Measurements from ENCODE around the gene CDKN2A. TPM values are rescaled to one million over a fixed set of nuclear protein-coding genes. Genes with fewer than 3 reads are reported as not detected.

The CDKN2A gene
- total and polyA plus RNA-seq, 5 donors from 2014 or later: 9.6 to 22.5 (median 16.5) TPM

DNA sequence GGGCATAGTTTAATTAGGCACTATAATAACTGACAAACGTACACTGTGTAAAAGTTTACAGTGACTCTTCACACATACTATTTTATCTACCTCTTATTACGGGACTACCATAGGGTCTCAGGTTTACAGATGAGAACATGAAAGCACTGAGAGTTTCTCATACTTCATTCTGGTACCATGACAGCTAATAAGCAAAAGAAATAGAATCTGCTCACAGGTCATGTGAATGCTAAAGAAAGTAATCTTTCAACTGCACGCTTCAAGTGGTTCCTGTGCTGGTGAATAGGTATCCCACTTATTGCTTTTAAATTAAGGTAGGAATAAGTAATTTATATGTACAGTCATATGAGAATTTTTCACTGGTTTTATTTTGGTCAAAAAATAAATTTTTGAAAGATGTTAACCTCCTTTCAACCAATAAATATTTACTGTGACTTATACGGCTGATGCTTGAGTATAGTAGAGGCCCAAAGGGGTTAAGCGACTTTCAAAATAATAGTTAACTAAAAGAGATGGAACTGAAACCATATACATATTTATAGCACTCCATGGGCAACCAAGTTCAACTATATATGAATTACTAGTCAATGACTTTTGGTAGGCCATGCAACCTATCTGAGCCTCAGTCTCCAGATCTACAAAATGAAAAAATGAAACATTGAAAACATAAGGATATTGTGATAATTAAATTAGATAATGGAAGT is 8.1 kb downstream of the CDKN2A start:
- H3K36me3 ChIP-seq (ENCODE audit: control insufficient read depth, insufficient read depth, low read length): peaks cover 2% of the 10 kb centered on the region
- no peak overlapping the region for H3K4me3 ChIP-seq (ENCODE audit: low read depth, low read length)
- no peaks in the 10 kb centered on the region for H3K4me1 ChIP-seq (ENCODE audit: control insufficient read depth, insufficient read depth, low read length, poor library complexity, severe bottlenecking)
- no peak overlapping the region for H3K27ac ChIP-seq (ENCODE audit: insufficient read depth, low read length, poor library complexity, severe bottlenecking)
- H3K27ac Mint-ChIP-seq: no peak overlapping the region
- H3K27me3 ChIP-seq (ENCODE audit: control insufficient read depth, insufficient read depth, low read length): peaks cover 35% of the 10 kb centered on the region
- H3K36me3 Mint-ChIP-seq: no peaks in the 10 kb centered on the region
- no peak for ATAC-seq (ENCODE audit: low read depth in 2 of 2)
- DNase-seq: no peak
- peaks cover 0 to 2% (median 0%) of the 10 kb centered on the region in 7 donors for H3K9me3 Mint-ChIP-seq
- no peak overlapping the region for H3K4me3 Mint-ChIP-seq
- H3K4me1 Mint-ChIP-seq: peaks cover 3 to 16% (median 8%) of the 10 kb centered on the region in 4 donors
- peaks cover 67% of the 10 kb centered on the region for H3K27me3 Mint-ChIP-seq
- no peaks in the 10 kb centered on the region for H3K9me3 ChIP-seq (ENCODE audit: control insufficient read depth in 2 of 2, low read length in 2 of 2)

DNA sequence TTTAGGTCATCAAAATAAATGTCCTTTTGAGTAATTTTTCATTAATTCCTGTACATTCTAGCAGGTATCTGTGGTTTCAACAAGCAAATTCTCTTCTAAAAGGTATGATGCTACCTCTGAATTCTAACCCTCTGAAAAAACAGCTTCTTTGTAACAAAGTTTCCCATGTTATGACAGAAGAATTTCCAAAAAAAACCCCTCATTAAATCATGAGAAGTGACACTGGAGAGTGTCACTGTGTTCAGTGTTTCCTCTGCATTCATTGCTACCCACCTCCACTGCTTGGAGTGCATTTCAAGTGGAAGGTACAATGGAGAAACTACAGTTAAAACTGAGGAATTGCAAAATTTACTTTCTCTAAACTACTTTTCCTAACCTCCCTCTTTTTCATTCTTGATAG is 10.1 kb downstream of the CDKN2A start:
- H3K9me3 Mint-ChIP-seq: peaks cover 0 to 4% (median 2%) of the 10 kb centered on the region in 7 donors
- peaks cover 3% of the 10 kb centered on the region for H3K36me3 Mint-ChIP-seq
- ATAC-seq (ENCODE audit: low read depth in 2 of 2): no peak
- Histone ChIP-seq H3K36me3 (ENCODE audit: control insufficient read depth, insufficient read depth, low read length) (no peaks in the 10 kb centered on the region), H3K4me3 (ENCODE audit: low read depth, low read length) (no peak overlapping the region), H3K27me3 (ENCODE audit: control insufficient read depth, insufficient read depth, low read length) (peaks cover 45% of the 10 kb centered on the region), H3K27ac (ENCODE audit: insufficient read depth, low read length, poor library complexity, severe bottlenecking) (no peak overlapping the region), H3K9me3 (ENCODE audit: control insufficient read depth in 2 of 2, low read length in 2 of 2) (no peaks in the 10 kb centered on the region), H3K4me1 (ENCODE audit: control insufficient read depth, insufficient read depth, low read length, poor library complexity, severe bottlenecking) (no peaks in the 10 kb centered on the region)
- no peak overlapping the region for H3K4me3 Mint-ChIP-seq
- no peak for DNase-seq
- no peak overlapping the region for H3K27ac Mint-ChIP-seq
- H3K4me1 Mint-ChIP-seq: peaks cover 0 to 12% (median 7%) of the 10 kb centered on the region in 4 donors
- peaks cover 68% of the 10 kb centered on the region for H3K27me3 Mint-ChIP-seq

DNA sequence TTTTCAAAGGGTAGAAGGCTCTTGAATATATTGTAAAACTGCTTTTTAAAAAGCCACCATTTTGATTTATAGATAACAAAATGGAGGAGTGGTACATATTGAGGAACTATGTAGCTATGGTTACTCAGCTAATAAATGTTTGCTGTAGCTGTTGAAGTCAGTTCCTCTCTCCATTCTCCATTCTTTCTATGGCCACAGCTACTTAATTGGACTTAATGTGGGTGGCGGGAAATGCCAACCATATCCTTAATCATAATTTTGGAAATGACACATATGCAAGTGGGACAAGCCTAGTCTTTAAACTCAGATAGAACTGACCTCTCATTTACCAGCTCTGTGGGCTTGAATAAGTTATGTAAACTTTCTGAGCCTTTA is 10.6 kb downstream of the CDKN2A start:
- DNase-seq: no peak
- no peak overlapping the region for H3K27ac ChIP-seq (ENCODE audit: insufficient read depth, low read length, poor library complexity, severe bottlenecking)
- Mint-ChIP-seq H3K4me1 (peaks cover 0 to 17% (median 4%) of the 10 kb centered on the region in 4 donors), H3K4me3 (no peak overlapping the region), H3K27me3 (peaks cover 68% of the 10 kb centered on the region), H3K9me3 (peaks cover 0 to 10% (median 2%) of the 10 kb centered on the region in 7 donors), H3K27ac (no peak overlapping the region), H3K36me3 (peaks cover 3% of the 10 kb centered on the region)
- no peak for ATAC-seq (ENCODE audit: low read depth in 2 of 2)
- peaks cover 51% of the 10 kb centered on the region for H3K27me3 ChIP-seq (ENCODE audit: control insufficient read depth, insufficient read depth, low read length)
- H3K4me1 ChIP-seq (ENCODE audit: control insufficient read depth, insufficient read depth, low read length, poor library complexity, severe bottlenecking): no peaks in the 10 kb centered on the region
- no peaks in the 10 kb centered on the region for H3K36me3 ChIP-seq (ENCODE audit: control insufficient read depth, insufficient read depth, low read length)
- no peak overlapping the region for H3K4me3 ChIP-seq (ENCODE audit: low read depth, low read length)
- no peaks in the 10 kb centered on the region for H3K9me3 ChIP-seq (ENCODE audit: control insufficient read depth in 2 of 2, low read length in 2 of 2)

DNA sequence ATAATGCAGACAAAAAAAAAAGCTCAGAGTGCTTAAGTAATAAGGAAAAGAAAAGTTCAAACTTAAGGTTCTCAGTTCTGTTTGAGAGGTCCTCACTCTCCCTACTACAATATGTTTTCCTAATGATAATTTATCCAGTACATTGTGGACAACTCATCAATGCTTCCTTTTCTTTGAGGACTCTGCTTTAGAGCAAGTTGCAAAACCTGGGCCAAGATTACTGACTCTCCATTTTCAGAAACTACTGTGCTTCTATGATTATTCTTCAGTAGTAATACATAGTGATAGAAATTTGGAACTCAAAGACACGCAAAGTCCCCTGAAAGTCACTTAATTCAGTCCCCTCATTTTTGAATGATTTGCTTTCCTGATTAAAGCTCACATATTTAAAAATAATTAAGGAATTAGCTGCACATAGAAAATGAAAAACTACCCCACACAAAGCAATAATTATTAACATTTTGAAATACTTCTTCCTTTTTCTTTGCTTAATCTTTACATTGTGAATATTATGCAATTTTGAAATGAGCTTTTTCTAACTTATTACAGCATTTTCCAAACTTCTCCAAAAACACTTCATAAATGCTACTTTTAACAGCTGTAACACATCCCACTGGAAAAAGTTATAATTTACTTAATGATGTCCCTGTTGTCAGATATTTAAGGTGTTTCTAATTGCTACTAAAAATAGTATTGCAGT is 11.2 kb downstream of the CDKN2A start:
- no peak overlapping the region for H3K27ac ChIP-seq (ENCODE audit: insufficient read depth, low read length, poor library complexity, severe bottlenecking)
- H3K9me3 ChIP-seq (ENCODE audit: control insufficient read depth in 2 of 2, low read length in 2 of 2): no peaks in the 10 kb centered on the region
- peaks cover 0 to 11% (median 2%) of the 10 kb centered on the region in 7 donors for H3K9me3 Mint-ChIP-seq
- H3K27ac Mint-ChIP-seq: no peak overlapping the region
- DNase-seq: no peak
- no peak overlapping the region for H3K4me3 ChIP-seq (ENCODE audit: low read depth, low read length)
- no peaks in the 10 kb centered on the region for H3K36me3 ChIP-seq (ENCODE audit: control insufficient read depth, insufficient read depth, low read length)
- peaks cover 53% of the 10 kb centered on the region for H3K27me3 ChIP-seq (ENCODE audit: control insufficient read depth, insufficient read depth, low read length)
- H3K4me3 Mint-ChIP-seq: no peak overlapping the region
- no peaks in the 10 kb centered on the region for H3K4me1 ChIP-seq (ENCODE audit: control insufficient read depth, insufficient read depth, low read length, poor library complexity, severe bottlenecking)
- ATAC-seq (ENCODE audit: low read depth in 2 of 2): no peak
- H3K36me3 Mint-ChIP-seq: peaks cover 3% of the 10 kb centered on the region
- peaks cover 0 to 18% (median 3%) of the 10 kb centered on the region in 4 donors for H3K4me1 Mint-ChIP-seq
- peaks cover 67% of the 10 kb centered on the region for H3K27me3 Mint-ChIP-seq

DNA sequence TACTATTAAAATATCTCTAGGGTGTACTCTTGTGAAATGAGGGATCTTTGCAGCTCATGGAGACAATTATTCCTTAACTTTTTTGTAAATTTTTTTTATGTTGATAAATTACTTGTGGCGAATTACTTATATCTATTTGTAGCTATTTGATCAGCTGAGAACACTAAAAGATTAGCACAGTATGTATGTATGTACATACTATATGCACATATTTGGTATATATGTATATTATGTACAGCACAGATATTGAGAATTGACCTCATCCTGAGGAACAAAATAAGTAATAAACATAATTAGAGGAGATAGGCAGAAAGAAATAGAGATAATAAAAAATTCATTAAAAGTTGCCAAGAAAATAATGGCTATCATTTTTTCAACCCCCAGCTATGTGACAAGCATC is 11.8 kb downstream of the CDKN2A start:
- no peaks in the 10 kb centered on the region for H3K36me3 ChIP-seq (ENCODE audit: control insufficient read depth, insufficient read depth, low read length)
- DNase-seq (no peak), ATAC-seq (ENCODE audit: low read depth in 2 of 2) (no peak)
- H3K9me3 ChIP-seq (ENCODE audit: control insufficient read depth in 2 of 2, low read length in 2 of 2): no peaks in the 10 kb centered on the region
- no peak overlapping the region for H3K4me3 ChIP-seq (ENCODE audit: low read depth, low read length)
- Mint-ChIP-seq H3K4me3 (no peak overlapping the region), H3K36me3 (peaks cover 3% of the 10 kb centered on the region), H3K27me3 (peaks cover 74% of the 10 kb centered on the region), H3K9me3 (peaks cover 0 to 11% (median 2%) of the 10 kb centered on the region in 7 donors), H3K4me1 (peaks cover 0 to 18% (median 3%) of the 10 kb centered on the region in 4 donors), H3K27ac (no peak overlapping the region)
- H3K27me3 ChIP-seq (ENCODE audit: control insufficient read depth, insufficient read depth, low read length): peaks cover 57% of the 10 kb centered on the region
- no peaks in the 10 kb centered on the region for H3K4me1 ChIP-seq (ENCODE audit: control insufficient read depth, insufficient read depth, low read length, poor library complexity, severe bottlenecking)
- H3K27ac ChIP-seq (ENCODE audit: insufficient read depth, low read length, poor library complexity, severe bottlenecking): no peak overlapping the region

DNA sequence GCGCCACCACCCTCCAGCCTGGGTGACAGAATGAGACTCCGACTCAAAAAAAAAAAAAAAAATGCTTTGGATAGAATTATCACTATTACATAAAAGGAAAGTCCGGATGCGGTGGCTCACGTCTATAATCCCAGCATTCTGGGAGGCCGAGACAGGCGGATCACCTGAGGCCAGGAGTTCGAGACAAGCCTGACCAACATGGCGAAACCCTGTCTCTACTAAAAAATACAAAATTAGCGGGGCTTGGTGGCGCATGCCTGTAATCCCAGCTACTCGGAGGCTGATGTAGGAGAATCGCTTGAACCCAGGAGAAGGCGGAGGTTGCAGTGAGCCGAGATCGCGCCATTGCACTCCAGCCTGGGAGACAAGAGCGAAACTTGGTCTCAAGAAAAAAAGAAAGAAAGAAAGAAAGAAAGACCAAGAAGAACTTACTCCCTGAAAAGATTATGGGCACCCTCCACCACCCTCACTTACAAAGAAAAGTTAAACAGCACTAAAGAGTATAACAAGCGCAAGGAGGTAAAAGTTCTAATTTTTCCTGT is 17.8 kb downstream of the CDKN2A start:
- Mint-ChIP-seq H3K27me3 (peaks cover 83% of the 10 kb centered on the region), H3K9me3 (peaks cover 0 to 11% (median 8%) of the 10 kb centered on the region in 7 donors), H3K27ac (no peak overlapping the region), H3K4me1 (peaks cover 18 to 34% (median 21%) of the 10 kb centered on the region in 4 donors), H3K4me3 (peak overlapping the region in 2 of 4 donors; percentile 2 to 40), H3K36me3 (peaks cover 3% of the 10 kb centered on the region)
- Histone ChIP-seq H3K36me3 (ENCODE audit: control insufficient read depth, insufficient read depth, low read length) (no peaks in the 10 kb centered on the region), H3K9me3 (ENCODE audit: control insufficient read depth in 2 of 2, low read length in 2 of 2) (no peaks in the 10 kb centered on the region), H3K27ac (ENCODE audit: insufficient read depth, low read length, poor library complexity, severe bottlenecking) (no peak overlapping the region), H3K4me1 (ENCODE audit: control insufficient read depth, insufficient read depth, low read length, poor library complexity, severe bottlenecking) (peaks cover 22% of the 10 kb centered on the region), H3K27me3 (ENCODE audit: control insufficient read depth, insufficient read depth, low read length) (peaks cover 73% of the 10 kb centered on the region), H3K4me3 (ENCODE audit: low read depth, low read length) (no peak overlapping the region)
- no peak for DNase-seq
- ATAC-seq (ENCODE audit: low read depth in 2 of 2): no peak

DNA sequence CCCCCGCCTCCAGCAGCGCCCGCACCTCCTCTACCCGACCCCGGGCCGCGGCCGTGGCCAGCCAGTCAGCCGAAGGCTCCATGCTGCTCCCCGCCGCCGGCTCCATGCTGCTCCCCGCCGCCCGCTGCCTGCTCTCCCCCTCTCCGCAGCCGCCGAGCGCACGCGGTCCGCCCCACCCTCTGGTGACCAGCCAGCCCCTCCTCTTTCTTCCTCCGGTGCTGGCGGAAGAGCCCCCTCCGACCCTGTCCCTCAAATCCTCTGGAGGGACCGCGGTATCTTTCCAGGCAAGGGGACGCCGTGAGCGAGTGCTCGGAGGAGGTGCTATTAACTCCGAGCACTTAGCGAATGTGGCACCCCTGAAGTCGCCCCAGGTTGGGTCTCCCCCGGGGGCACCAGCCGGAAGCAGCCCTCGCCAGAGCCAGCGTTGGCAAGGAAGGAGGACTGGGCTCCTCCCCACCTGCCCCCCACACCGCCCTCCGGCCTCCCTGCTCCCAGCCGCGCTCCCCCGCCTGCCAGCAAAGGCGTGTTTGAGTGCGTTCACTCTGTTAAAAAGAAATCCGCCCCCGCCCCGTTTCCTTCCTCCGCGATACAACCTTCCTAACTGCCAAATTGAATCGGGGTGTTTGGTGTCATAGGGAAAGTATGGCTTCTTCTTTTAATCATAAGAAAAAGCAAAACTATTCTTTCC is 19.3 kb downstream of the CDKN2A start:
- H3K9me3 Mint-ChIP-seq: peaks cover 1 to 18% (median 8%) of the 10 kb centered on the region in 7 donors
- DNase-seq: peak in 2 of 3 donors; percentile 27 to 67
- H3K4me3 ChIP-seq (ENCODE audit: low read depth, low read length): peak overlapping the region; percentile 34
- no peak overlapping the region for H3K27ac ChIP-seq (ENCODE audit: insufficient read depth, low read length, poor library complexity, severe bottlenecking)
- peak overlapping the region; percentile 77 to 95 (median 84) for H3K4me3 Mint-ChIP-seq
- peaks cover 92% of the 10 kb centered on the region for H3K27me3 Mint-ChIP-seq
- peaks cover 22% of the 10 kb centered on the region for H3K4me1 ChIP-seq (ENCODE audit: control insufficient read depth, insufficient read depth, low read length, poor library complexity, severe bottlenecking)
- no peaks in the 10 kb centered on the region for H3K36me3 ChIP-seq (ENCODE audit: control insufficient read depth, insufficient read depth, low read length)
- H3K36me3 Mint-ChIP-seq: peaks cover 6% of the 10 kb centered on the region
- peaks cover 22 to 38% (median 23%) of the 10 kb centered on the region in 4 donors for H3K4me1 Mint-ChIP-seq
- peak; percentile 56 to 66 for ATAC-seq (ENCODE audit: low read depth in 2 of 2)
- peaks cover 77% of the 10 kb centered on the region for H3K27me3 ChIP-seq (ENCODE audit: control insufficient read depth, insufficient read depth, low read length)
- H3K27ac Mint-ChIP-seq: peak overlapping the region in 1 of 3 donors; percentile 26
- H3K9me3 ChIP-seq (ENCODE audit: control insufficient read depth in 2 of 2, low read length in 2 of 2): peaks cover 5 to 8% of the 10 kb centered on the region in 2 experiments

All from CD4-positive, CD25-positive, alpha-beta regulatory T cell (primary cell).